Mesendoderm (in vitro differentiated cells): ENCODE data around the gene MYH8.

Experiments used
- DNase-seq: peaks from one replicate; pipeline ENCODE4 v3.0.0; 2013
- H2AK5ac ChIP-seq: 2 replicates; pipeline ENCODE4 v1.6.1; 2013; ENCODE audit warnings: low read length, inconsistent platforms
- H2BK120ac ChIP-seq: 2 replicates; pipeline ENCODE4 v1.6.1; 2013; ENCODE audit warnings: low read depth, mild to moderate bottlenecking, low read length, moderate library complexity, mixed read lengths
- H2BK15ac ChIP-seq: replicated peaks from 2 replicates; pipeline ENCODE4 v1.6.1; 2013; ENCODE audit warnings: low read depth, mild to moderate bottlenecking, moderate library complexity
- H2BK5ac ChIP-seq: 2 replicates; pipeline ENCODE4 v1.6.1; 2013; ENCODE audit warnings: low read length, inconsistent platforms
- H3K18ac ChIP-seq: 2 replicates; pipeline ENCODE4 v1.6.1; 2013; ENCODE audit warnings: mild to moderate bottlenecking, low read length, mixed read lengths
- H3K23ac ChIP-seq: one replicate; pipeline ENCODE4 v1.6.1; 2013; ENCODE audit warnings: low read length
- H3K27ac ChIP-seq: 2 replicates; pipeline ENCODE4 v1.5.1; 2013; ENCODE audit warnings: low read depth, mild to moderate bottlenecking, inconsistent platforms, low read length, moderate library complexity
- H3K27me3 ChIP-seq: 2 replicates; pipeline ENCODE4 v1.6.1; 2013; ENCODE audit warnings: low read length, control low read depth, mild to moderate bottlenecking, inconsistent platforms; ENCODE audit not compliant: insufficient read depth, poor library complexity
- H3K36me3 ChIP-seq: 2 replicates; pipeline ENCODE4 v1.6.1; 2013; ENCODE audit warnings: low read length, inconsistent platforms; ENCODE audit not compliant: control insufficient read depth, insufficient read depth
- H3K4ac ChIP-seq: one replicate; pipeline ENCODE4 v1.6.1; 2013; ENCODE audit warnings: low read depth, mild to moderate bottlenecking, low read length, moderate library complexity
- H3K4me1 ChIP-seq: 2 replicates; pipeline ENCODE4 v1.6.1; 2013; ENCODE audit warnings: low read depth, low read length, inconsistent platforms; ENCODE audit not compliant: control insufficient read depth
- H3K4me2 ChIP-seq: 2 replicates; pipeline ENCODE4 v1.6.1; 2013; ENCODE audit warnings: low read length
- H3K4me3 ChIP-seq: 2 replicates; pipeline ENCODE4 v1.5.1; 2013; ENCODE audit warnings: mild to moderate bottlenecking, low read length
- H3K56ac ChIP-seq: one replicate; pipeline ENCODE4 v1.6.1; 2013; ENCODE audit warnings: low read length
- H3K79me1 ChIP-seq: 2 replicates; pipeline ENCODE4 v1.6.1; 2013; ENCODE audit warnings: low read length, inconsistent platforms
- H3K79me2 ChIP-seq: 2 replicates; pipeline ENCODE4 v1.6.1; 2013; ENCODE audit warnings: mild to moderate bottlenecking, low read length; ENCODE audit not compliant: control insufficient read depth, insufficient read depth
- H3K9ac ChIP-seq: 2 replicates; pipeline ENCODE4 v1.6.1; 2013; ENCODE audit warnings: low read length, inconsistent platforms
- H4K5ac ChIP-seq: one replicate; pipeline ENCODE4 v1.6.1; 2013; ENCODE audit warnings: low read length
- H4K8ac ChIP-seq: one replicate; pipeline ENCODE4 v1.6.1; 2013; ENCODE audit warnings: low read depth, mild to moderate bottlenecking, control low read depth, low read length, moderate library complexity
- WGBS: extraction: QIAGEN DNeasy Blood & Tissue Kit; methylation state at CpG from one replicate; pipeline ENCODE4 v1.1.7; 2013; ENCODE audit warnings: low lambda C conversion rate, missing lambda C conversion rate; ENCODE audit not compliant: insufficient coverage; ENCODE audit errors: extremely low coverage; 5-methylcytosine and 5-hydroxymethylcytosine counted together

MYH8 gene

DNA sequence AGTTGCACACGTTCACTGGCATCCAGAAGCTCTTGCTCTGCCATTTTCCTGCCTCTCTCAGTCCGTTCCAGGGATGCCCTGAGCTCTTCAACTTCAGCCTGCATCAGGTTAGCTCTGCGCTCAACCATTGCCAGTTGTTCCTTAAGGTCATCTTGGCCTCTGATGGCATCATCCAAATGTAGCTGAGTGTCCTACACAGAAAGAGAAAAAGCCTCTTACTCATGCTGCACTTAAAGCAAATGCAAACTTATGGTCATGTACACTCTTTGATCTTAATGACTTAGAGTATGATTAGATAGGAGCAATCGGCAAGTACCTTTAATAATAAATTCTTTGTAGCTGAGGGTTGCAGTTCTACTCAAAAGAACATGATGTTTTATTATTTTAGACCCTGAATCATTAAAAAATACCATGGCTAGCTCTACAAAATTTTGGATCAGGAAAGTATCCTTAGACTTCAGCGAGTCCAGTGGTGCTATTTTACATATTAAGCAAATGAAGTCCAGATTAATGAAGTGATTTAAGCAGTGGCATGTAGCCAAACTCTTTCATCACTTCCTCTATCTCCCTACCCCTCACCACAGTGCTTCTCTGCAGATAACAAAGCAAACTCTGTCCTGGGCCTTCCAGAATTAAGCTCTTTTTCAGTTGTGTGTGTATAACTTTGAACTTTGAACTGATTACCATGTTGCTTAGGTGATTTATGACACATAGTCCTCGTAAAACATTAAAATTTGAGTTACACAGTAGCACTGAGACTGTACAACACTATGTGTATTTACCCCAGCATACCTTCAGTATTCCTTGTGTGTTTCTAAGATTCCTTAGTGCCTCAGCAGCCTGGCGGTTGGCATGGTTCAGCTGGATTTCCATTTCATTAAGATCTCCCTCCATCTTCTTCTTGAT is 25.5 kb upstream of the MYH8 start:
- Histone ChIP-seq H3K36me3 (no peaks in the 10 kb centered on the region), H3K27ac (no peak overlapping the region), H2AK5ac (no peak overlapping the region), H2BK5ac (no peak overlapping the region), H3K18ac (no peak overlapping the region), H4K5ac (no peak overlapping the region), H3K27me3 (no peaks in the 10 kb centered on the region), H3K56ac (no peak overlapping the region), H3K9ac (no peak overlapping the region), H2BK120ac (no peak overlapping the region), H4K8ac (no peak overlapping the region), H3K79me1 (no peaks in the 10 kb centered on the region), H3K4me1 (no peaks in the 10 kb centered on the region), H3K79me2 (no peaks in the 10 kb centered on the region), H2BK15ac (no peak overlapping the region), H3K4me3 (no peak overlapping the region), H3K23ac (no peak overlapping the region), H3K4ac (no peak overlapping the region), H3K4me2 (no peak overlapping the region)
- WGBS = no CpG with 5 or more reads among the region's 7 CpGs
- DNase-seq = no peak

GRCh38 chr17:10439816-10440215 is 18.1 kb upstream of the MYH8 start:
- no peak for DNase-seq
- H4K8ac ChIP-seq = no peak overlapping the region
- H3K18ac ChIP-seq = no peak overlapping the region
- WGBS = no CpG with 5 or more reads among the region's 1 CpG
- no peak overlapping the region for H2AK5ac ChIP-seq
- H3K4me1 ChIP-seq = no peaks in the 10 kb centered on the region
- no peak overlapping the region for H3K4me2 ChIP-seq
- H3K23ac ChIP-seq = no peak overlapping the region
- no peak overlapping the region for H2BK15ac ChIP-seq
- no peaks in the 10 kb centered on the region for H3K36me3 ChIP-seq
- no peak overlapping the region for H3K9ac ChIP-seq
- H3K56ac ChIP-seq = no peak overlapping the region
- no peaks in the 10 kb centered on the region for H3K79me2 ChIP-seq
- no peaks in the 10 kb centered on the region for H3K27me3 ChIP-seq
- H3K4me3 ChIP-seq = no peak overlapping the region
- H3K4ac ChIP-seq = no peak overlapping the region
- no peak overlapping the region for H2BK5ac ChIP-seq
- no peaks in the 10 kb centered on the region for H3K79me1 ChIP-seq
- no peak overlapping the region for H4K5ac ChIP-seq
- no peak overlapping the region for H2BK120ac ChIP-seq
- H3K27ac ChIP-seq = no peak overlapping the region

DNA sequence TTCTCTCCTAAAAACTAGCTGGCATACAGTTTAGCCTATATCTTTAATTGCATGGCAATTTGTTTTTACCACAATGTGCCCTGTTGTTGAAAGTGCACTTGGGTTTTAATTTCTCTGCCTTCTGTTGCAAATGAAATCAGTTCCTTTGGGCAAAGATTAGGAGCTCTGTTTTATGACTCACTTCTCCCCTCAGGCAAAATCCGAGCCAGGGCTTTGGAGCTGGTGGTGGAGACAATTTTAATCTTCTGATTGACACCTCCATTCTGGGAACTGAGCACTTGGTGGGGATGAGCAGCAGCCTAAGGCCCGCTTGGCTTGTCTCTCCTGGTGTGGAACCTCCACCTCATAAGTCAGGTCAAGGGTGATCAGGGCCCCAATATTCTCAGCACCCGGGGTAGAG is 13.3 kb upstream of the MYH8 start:
- H3K79me2 ChIP-seq = no peaks in the 10 kb centered on the region
- H2AK5ac ChIP-seq = no peak overlapping the region
- no peak overlapping the region for H2BK120ac ChIP-seq
- H2BK5ac ChIP-seq = no peak overlapping the region
- H3K27ac ChIP-seq = no peak overlapping the region
- H3K4me3 ChIP-seq = no peak overlapping the region
- DNase-seq = peak; percentile 51
- no peak overlapping the region for H3K23ac ChIP-seq
- no peak overlapping the region for H4K5ac ChIP-seq
- peak overlapping the region; percentile 15 for H4K8ac ChIP-seq
- no peaks in the 10 kb centered on the region for H3K4me1 ChIP-seq
- no peak overlapping the region for H3K56ac ChIP-seq
- no peak overlapping the region for H3K4me2 ChIP-seq
- WGBS = no CpG with 5 or more reads among the region's 3 CpGs
- H3K4ac ChIP-seq = no peak overlapping the region
- no peak overlapping the region for H2BK15ac ChIP-seq
- no peaks in the 10 kb centered on the region for H3K36me3 ChIP-seq
- no peaks in the 10 kb centered on the region for H3K79me1 ChIP-seq
- H3K18ac ChIP-seq = no peak overlapping the region
- no peaks in the 10 kb centered on the region for H3K27me3 ChIP-seq
- no peak overlapping the region for H3K9ac ChIP-seq

GRCh38 chr17:10429421-10430045 is 7.8 kb upstream of the MYH8 start:
- no peak overlapping the region for H3K4me2 ChIP-seq
- no peaks in the 10 kb centered on the region for H3K27me3 ChIP-seq
- no peak overlapping the region for H2AK5ac ChIP-seq
- H3K4me3 ChIP-seq = no peak overlapping the region
- no CpG with 5 or more reads among the region's 2 CpGs for WGBS
- no peaks in the 10 kb centered on the region for H3K36me3 ChIP-seq
- H4K5ac ChIP-seq = no peak overlapping the region
- H3K56ac ChIP-seq = no peak overlapping the region
- no peak overlapping the region for H2BK5ac ChIP-seq
- H4K8ac ChIP-seq = no peak overlapping the region
- H3K9ac ChIP-seq = no peak overlapping the region
- DNase-seq = peak; percentile 5
- H2BK15ac ChIP-seq = no peak overlapping the region
- no peak overlapping the region for H3K27ac ChIP-seq
- H3K79me2 ChIP-seq = no peaks in the 10 kb centered on the region
- no peak overlapping the region for H3K18ac ChIP-seq
- H3K23ac ChIP-seq = no peak overlapping the region
- H3K4me1 ChIP-seq = no peaks in the 10 kb centered on the region
- no peak overlapping the region for H2BK120ac ChIP-seq
- H3K79me1 ChIP-seq = no peaks in the 10 kb centered on the region
- no peak overlapping the region for H3K4ac ChIP-seq

DNA sequence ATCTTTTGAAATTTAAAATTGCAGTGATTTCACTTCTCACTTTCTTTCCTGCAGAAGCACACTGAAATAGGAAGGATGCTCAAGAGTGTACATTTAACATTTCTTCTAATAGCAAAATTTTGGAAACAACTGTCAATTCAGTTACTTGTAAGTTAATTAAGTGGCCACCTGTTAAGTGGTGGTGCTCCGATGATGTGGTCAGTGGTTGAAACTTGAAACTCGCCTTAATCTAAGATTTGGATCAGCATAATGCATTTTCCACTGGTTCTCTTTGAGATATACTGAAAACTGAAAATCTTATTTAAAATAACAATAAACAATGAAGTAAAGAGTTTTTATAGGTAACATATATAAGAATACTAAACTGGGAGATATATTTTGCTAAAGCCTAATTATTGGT is 7.0 kb upstream of the MYH8 start:
- Histone ChIP-seq H3K4me1 (no peaks in the 10 kb centered on the region), H4K5ac (no peak overlapping the region), H3K4me2 (no peak overlapping the region), H3K27me3 (no peaks in the 10 kb centered on the region), H4K8ac (no peak overlapping the region), H2BK5ac (no peak overlapping the region), H3K27ac (no peak overlapping the region), H3K79me2 (no peaks in the 10 kb centered on the region), H3K4ac (no peak overlapping the region), H2BK120ac (no peak overlapping the region), H3K36me3 (no peaks in the 10 kb centered on the region), H3K56ac (no peak overlapping the region), H3K18ac (no peak overlapping the region), H3K9ac (no peak overlapping the region), H2BK15ac (no peak overlapping the region), H2AK5ac (no peak overlapping the region), H3K79me1 (no peaks in the 10 kb centered on the region), H3K4me3 (no peak overlapping the region), H3K23ac (no peak overlapping the region)
- WGBS = no CpG with 5 or more reads among the region's 2 CpGs
- DNase-seq = no peak
